GM19023 (cell line): Measurements from ENCODE around the gene DRC3.

Experiments used
- ATAC-seq: cut with Tn5 transposase; IDR thresholded peaks from one replicate; pipeline ENCODE4 v1.9.1; 2021; ENCODE audit warnings: mild to moderate bottlenecking, moderate library complexity; ENCODE audit not compliant: unreplicated experiment

DRC3 gene

DNA sequence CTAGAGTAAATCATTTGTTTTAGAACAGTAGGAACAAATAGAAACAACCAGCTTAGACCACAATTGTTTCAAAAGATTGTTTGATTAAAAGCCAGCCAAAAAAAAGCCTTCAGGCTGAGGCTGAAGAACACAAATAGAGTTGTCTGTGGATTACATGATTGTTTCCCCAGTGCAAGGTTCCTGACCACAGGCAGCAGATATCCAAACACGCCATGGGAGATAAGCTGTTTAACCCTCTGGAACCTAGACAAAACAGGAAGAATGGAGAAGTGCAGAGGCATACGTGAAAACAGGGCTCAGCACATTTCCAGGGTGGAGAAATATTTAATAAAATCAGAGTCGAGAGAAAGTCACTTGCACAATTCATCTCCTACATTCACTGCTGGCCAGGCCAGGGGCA lies 45.3 kb downstream of the DRC3 start:
- no peak for ATAC-seq

DNA sequence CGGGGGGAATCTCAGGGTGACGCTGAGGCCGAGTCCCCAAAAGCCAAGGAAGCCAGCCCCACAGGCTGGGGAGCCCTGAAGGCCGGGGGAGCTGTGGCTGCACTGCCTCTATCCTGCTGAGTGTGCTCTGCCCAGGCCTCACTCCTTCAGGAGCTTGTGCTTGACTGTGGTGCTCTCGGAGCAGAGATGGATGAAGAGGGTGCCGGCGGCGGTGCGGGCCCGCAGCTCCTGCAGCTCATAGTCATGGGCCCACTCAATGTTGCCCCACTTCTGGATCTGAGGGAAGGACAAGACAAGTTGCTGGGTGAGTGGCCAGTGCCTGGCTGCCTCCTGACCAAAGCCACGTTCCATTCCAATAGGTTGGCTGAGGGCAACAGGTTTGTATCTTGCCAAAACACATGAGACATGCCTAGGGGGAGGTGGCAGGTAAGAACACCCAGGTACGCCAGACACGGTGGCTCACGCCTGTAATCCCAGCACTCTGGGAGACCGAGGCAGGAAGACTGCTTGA lies 45.8 kb downstream of the DRC3 start:
- ATAC-seq: no peak

- no peak for ATAC-seq
Measured at GRCh38 chr17:18019838-18020154, 47.1 kb downstream of the DRC3 start.

GRCh38 chr17:18020971-18021370 lies 48.3 kb downstream of the DRC3 start:
- no peak for ATAC-seq

- ATAC-seq: no peak
Measured at GRCh38 chr17:18021372-18021771, 48.7 kb downstream of the DRC3 start.

- ATAC-seq: peak; percentile 64
Measured at GRCh38 chr17:18025241-18025944, 52.7 kb downstream of the DRC3 start.

DNA sequence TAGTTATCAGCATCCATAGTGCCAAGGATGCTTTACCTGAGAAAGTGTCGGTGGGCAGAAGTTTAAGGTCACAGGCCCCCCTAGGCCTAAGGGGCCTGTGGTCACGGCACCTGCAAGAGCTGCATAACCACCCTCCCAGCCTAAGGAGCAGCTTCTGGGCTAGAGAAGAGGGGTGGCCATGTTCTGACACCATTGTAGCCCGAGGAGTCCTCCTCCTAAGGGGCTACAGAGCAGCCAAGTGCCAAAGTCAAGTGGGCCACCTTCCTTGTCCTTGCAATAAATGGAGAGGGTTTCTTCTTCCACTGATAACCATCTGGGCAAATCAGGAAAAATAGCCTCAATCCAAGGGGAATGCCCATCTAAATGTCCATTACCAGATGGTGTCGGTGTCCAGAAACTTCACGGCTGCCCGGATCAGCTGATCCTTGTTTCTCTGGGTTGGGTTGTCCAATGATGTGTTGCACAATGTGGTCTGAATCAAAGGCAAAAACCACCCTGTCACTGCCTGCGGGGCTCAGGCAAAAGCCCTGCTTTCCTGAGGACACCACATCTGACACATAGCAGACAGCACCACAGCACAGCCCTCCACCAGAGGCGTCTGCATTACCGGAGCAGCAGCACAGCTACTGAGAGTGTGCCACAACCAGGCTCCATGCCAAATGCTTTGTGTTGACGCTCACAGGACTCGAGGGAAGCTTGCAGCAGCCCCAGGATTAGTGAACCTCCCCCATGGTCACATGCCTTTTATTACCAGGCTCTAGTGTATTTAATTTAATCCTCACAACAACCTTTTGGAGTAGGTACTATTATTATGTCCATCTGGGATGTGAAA lies 53.5 kb downstream of the DRC3 start:
- ATAC-seq: no peak

- no peak for ATAC-seq
Measured at GRCh38 chr17:18027280-18027679, 54.6 kb downstream of the DRC3 start.

GRCh38 chr17:18028114-18028951 lies 55.7 kb downstream of the DRC3 start:
- no peak for ATAC-seq

DNA sequence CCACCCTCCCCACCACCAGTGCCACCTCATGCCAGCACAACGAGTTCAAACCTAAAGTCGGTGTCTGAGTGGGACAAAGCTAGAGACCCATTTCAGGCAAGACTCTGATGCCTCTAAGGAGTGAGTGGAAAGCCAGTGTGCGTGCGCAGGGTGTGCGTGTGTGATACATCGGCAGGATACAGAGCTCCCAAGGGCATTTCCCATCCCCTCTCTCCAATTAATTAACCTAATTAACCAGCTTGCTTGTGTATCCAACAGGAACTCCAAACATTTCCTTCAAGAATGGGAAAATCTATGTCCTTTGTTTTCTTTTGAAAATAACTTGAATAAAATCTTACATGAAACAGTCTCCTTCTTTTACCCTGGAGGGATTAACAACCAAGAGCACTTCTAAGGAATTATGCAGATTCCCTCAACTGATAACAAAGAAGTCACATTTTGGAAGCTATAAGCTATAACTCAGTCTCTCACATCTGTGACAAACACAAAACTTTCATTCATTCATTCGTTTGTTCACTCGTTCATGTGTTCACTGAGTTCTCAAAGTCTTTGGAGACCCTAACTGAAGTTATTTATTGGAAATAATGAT lies 56.4 kb downstream of the DRC3 start:
- ATAC-seq: no peak

DNA sequence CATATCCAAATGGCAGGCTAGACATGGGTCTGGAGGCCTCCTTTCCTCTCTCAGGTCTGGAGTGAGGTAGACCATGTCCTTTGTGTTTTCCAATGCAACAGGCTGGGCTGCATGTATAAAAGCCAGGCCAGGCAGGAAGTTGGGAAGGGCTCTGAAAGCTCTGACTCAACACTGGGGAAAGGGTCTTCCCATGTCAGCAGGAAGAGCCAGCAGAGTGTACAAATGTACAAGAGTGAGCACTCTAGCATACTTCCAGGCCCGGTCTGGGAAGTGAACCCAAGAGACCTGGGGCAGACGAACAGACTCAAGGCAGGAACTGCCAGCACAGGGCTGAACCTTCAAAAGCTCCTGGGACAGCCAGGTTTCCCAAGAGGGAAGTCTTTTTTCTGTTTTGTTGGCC lies 59.3 kb downstream of the DRC3 start:
- ATAC-seq: no peak

- peak; percentile 53 for ATAC-seq
Measured at GRCh38 chr17:18033442-18034099, 60.9 kb downstream of the DRC3 start.

- no peak for ATAC-seq
Measured at GRCh38 chr17:18035704-18036103, 63.0 kb downstream of the DRC3 start.

GRCh38 chr17:18037486-18037885 lies 64.8 kb downstream of the DRC3 start:
- no peak for ATAC-seq

GRCh38 chr17:18038149-18038850 lies 65.6 kb downstream of the DRC3 start:
- ATAC-seq: no peak

- ATAC-seq: peak; percentile 92
Measured at GRCh38 chr17:18038861-18039534, 66.3 kb downstream of the DRC3 start, which contains the start of the genes ATPAF2 and GID4. Gene ATPAF2 (minus strand): TSS chr17:18039168. CDS start chr17:18039013, 155 bp downstream. Gene GID4 (plus strand): TSS chr17:18039408. CDS start chr17:18039465, 57 bp downstream.

GRCh38 chr17:18039535-18040260 lies 67.0 kb downstream of the DRC3 start:
- ATAC-seq: peak; percentile 21

GRCh38 chr17:18040261-18040858 lies 67.7 kb downstream of the DRC3 start:
- no peak for ATAC-seq
